ENCODE results near the gene JPH2.

The JPH2 gene

DNA sequence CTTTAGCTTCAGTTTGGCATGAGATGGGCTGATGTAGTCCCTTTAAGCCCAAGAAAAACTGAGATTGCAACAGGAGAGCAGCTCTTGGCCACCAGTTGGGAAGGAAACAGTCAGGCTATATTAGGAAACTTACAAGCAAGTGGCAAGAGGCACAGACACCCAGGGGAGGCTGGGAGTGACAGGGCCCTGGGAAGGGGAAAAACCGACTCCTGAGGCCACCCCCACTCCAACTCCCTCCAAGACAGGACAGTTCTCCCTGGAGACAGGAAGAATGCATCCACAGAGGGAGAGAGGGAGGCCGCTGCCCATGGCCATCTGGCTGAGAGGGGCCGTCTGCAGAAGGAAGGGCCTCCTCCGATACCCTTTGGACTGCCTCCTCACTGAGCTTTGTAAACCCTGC, 20.5 kb downstream of the JPH2 start:
- peak overlapping the region in 7 of 10 experiments; percentile 33 to 55 (median 50); a peak in 13 of 20 replicates for H3K4me3 ChIP-seq
- H3K4me2 ChIP-seq, result peak overlapping the region; percentile 57 to 96 (median 87)
- H4K20me1 ChIP-seq, result no peaks in the 10 kb centered on the region
- peak in 7 of 11 experiments; percentile 26 to 96 (median 83); a peak in 12 of 22 replicates for TF ChIP-seq Cebpa-rat (IDR thresholded peaks at IDR 0.05)
- H3K4me1 ChIP-seq, result peaks cover 50 to 82% (median 79%) of the 10 kb centered on the region in 10 experiments
- no peaks in the 10 kb centered on the region for H3K27me3 ChIP-seq
- H3K36me3 ChIP-seq, result no peaks in the 10 kb centered on the region; a peak in 1 of 22 replicates
- H3K9me3 ChIP-seq (replicated peaks in 1 of 11), result peaks cover 0 to 15% (median 6%) of the 10 kb centered on the region in 11 experiments; a peak in 5 of 22 replicates
- peak overlapping the region in 9 of 11 experiments; percentile 26 to 83 (median 76); a peak in 18 of 22 replicates for H3K9ac ChIP-seq
- H3K27ac ChIP-seq, result peak overlapping the region in 10 of 11 experiments; percentile 14 to 92 (median 88); a peak in 19 of 22 replicates

DNA sequence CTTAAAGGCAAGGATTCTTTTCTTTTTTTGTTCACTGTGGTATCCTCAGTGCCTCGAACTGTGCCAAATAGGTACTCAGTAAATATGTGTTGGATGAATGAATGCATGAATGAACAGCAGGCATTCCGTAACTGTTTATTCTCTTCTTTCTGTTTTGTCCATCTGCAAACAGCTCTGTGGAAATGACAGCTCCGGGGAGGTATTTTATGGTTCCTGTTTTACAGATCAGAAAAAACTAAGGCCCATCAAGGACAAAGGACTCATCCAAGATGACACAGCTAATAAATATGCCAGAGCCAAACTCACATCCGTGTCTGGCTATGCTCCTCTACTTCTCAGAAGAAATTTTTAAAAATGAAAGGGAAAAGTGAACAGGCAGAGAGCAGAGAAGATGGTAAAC, 21.0 kb downstream of the JPH2 start:
- no peaks in the 10 kb centered on the region for H4K20me1 ChIP-seq
- H3K4me1 ChIP-seq, result peaks cover 45 to 78% (median 74%) of the 10 kb centered on the region in 10 experiments
- H3K36me3 ChIP-seq, result no peaks in the 10 kb centered on the region; a peak in 1 of 22 replicates
- no peak for TF ChIP-seq Cebpa-rat (IDR thresholded peaks at IDR 0.05)
- peak overlapping the region in 10 of 11 experiments; percentile 14 to 92 (median 88); a peak in 19 of 22 replicates for H3K27ac ChIP-seq
- H3K9ac ChIP-seq, result peak overlapping the region in 9 of 11 experiments; percentile 26 to 83 (median 76); a peak in 18 of 22 replicates
- H3K4me2 ChIP-seq, result peak overlapping the region; percentile 57 to 96 (median 87)
- H3K27me3 ChIP-seq, result no peaks in the 10 kb centered on the region
- peaks cover 0 to 15% (median 6%) of the 10 kb centered on the region in 11 experiments; a peak in 5 of 22 replicates for H3K9me3 ChIP-seq (replicated peaks in 1 of 11)
- H3K4me3 ChIP-seq, result peak overlapping the region in 7 of 10 experiments; percentile 33 to 55 (median 50); a peak in 14 of 20 replicates

DNA sequence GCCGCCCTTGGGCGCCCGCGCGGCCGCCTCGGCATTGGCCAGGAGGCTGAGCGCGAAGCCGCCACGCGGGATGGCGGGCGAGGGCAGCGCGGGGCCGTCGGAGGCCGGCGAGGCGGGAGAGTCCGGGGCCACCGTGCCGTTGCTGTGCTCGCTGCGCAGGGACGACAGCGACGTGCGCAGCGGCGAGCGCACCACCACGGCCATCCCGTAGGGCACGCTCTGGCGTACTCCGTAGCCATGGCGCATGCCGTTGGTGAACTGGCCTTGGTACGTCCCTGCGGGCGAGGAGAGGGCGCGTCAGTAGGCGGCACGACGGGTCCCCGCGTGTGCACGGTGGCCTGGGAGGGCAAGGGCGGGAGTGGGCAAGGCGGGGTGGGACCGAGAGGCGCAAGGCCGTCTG, 26.9 kb downstream of the JPH2 start:
- H3K27ac ChIP-seq, result no peak overlapping the region
- H3K36me3 ChIP-seq, result peaks cover 0 to 46% (median 4%) of the 10 kb centered on the region in 11 experiments; a peak in 10 of 22 replicates
- H3K9ac ChIP-seq, result no peak overlapping the region
- TF ChIP-seq Cebpa-rat (IDR thresholded peaks at IDR 0.05), result no peak
- peaks cover 0 to 38% (median 21%) of the 10 kb centered on the region in 11 experiments; a peak in 20 of 22 replicates for H3K9me3 ChIP-seq (replicated peaks in 1 of 11)
- no peaks in the 10 kb centered on the region for H4K20me1 ChIP-seq
- H3K27me3 ChIP-seq, result no peaks in the 10 kb centered on the region
- H3K4me3 ChIP-seq, result no peak overlapping the region
- peaks cover 7 to 19% (median 17%) of the 10 kb centered on the region in 10 experiments; a peak in 19 of 20 replicates for H3K4me1 ChIP-seq
- no peak overlapping the region for H3K4me2 ChIP-seq

DNA sequence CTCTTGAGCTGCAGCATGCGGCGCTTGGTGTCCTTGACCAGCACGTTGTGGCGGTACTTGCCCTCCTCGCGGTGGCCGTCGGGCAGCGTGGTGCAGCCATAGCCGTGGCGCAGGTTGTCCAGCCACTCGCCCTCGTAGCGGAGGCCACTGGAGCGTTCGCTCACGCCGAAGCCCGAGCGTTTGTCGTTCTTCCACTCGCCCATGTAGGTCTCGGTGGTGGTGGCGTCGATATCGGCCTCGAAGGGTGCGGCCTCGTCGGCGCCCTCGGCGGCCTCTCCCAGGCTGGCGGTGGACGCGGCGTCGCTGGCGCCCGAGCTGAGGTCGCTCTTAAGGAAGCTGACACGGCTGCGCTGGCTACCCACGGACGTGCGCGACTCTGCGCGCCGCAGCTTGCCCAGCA, 27.3 kb downstream of the JPH2 start:
- Histone ChIP-seq H3K4me2 (no peak overlapping the region), H3K9me3 (replicated peaks in 1 of 11) (peaks cover 0 to 38% (median 21%) of the 10 kb centered on the region in 11 experiments; a peak in 20 of 22 replicates), H3K27me3 (no peaks in the 10 kb centered on the region), H4K20me1 (0 out of 22 replicates have a peak, but pooled peaks cover 0 to 3% (median 0%) of the 10 kb centered on the region in 11 experiments), H3K4me3 (no peak overlapping the region), H3K9ac (no peak overlapping the region), H3K27ac (no peak overlapping the region), H3K36me3 (peaks cover 0 to 50% (median 4%) of the 10 kb centered on the region in 11 experiments; a peak in 10 of 22 replicates), H3K4me1 (peaks cover 4 to 15% (median 12%) of the 10 kb centered on the region in 10 experiments; a peak in 19 of 20 replicates)
- TF ChIP-seq Cebpa-rat (IDR thresholded peaks at IDR 0.05), result no peak

DNA sequence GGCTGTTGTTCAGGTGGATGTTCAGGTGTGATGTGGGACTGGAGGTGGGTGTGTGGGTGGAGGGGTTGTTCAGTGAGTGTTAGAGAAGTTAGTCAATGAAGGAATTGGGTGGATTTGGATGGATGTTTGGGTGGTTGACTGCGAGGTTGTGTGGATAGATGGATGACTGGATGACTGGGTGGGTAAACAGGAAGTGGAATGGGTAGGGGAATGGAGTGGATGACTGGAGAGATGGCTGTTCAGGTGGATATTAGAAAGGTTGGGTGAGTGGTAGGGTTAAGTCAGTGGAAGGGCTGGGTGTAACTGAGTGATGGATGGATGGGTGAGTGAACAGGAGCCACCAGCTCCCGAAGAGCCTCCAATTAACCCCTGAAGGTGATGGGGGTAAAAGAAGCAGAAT, 27.9 kb downstream of the JPH2 start:
- Histone ChIP-seq H3K9ac (no peak overlapping the region), H3K4me2 (no peak overlapping the region), H3K4me1 (peaks cover 0 to 9% (median 6%) of the 10 kb centered on the region in 10 experiments; a peak in 16 of 20 replicates), H3K27ac (no peak overlapping the region), H3K9me3 (replicated peaks in 1 of 11) (peaks cover 0 to 38% (median 21%) of the 10 kb centered on the region in 11 experiments; a peak in 20 of 22 replicates), H3K4me3 (no peak overlapping the region), H4K20me1 (peaks cover 0 to 7% (median 0%) of the 10 kb centered on the region in 11 experiments; a peak in 1 of 22 replicates), H3K27me3 (no peaks in the 10 kb centered on the region), H3K36me3 (peaks cover 0 to 54% (median 4%) of the 10 kb centered on the region in 11 experiments; a peak in 10 of 22 replicates)
- no peak for TF ChIP-seq Cebpa-rat (IDR thresholded peaks at IDR 0.05)

DNA sequence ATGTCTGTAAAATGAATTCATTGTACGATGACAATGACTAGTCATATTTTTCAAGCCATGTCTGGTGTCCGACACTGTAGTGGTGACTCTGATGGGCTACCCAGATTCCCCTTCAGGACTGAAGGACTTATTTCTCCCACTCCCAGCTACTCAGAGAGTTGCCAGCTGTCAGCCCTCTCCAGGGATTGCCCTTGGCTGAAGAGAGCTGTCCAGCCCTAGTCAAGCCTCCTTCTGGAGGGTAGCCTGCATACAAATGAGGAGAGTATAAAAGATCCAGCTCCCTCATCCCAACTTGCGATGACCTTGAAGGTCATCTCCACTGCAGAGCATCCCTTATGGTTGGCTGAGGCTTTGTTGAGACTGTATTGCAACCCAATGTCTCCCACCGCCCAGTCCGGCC, 29.9 kb downstream of the JPH2 start:
- H4K20me1 ChIP-seq, result peaks cover 0 to 7% (median 0%) of the 10 kb centered on the region in 11 experiments; a peak in 1 of 22 replicates
- no peak overlapping the region for H3K9ac ChIP-seq
- TF ChIP-seq Cebpa-rat (IDR thresholded peaks at IDR 0.05), result no peak
- H3K27me3 ChIP-seq, result no peaks in the 10 kb centered on the region
- peaks cover 0 to 69% (median 5%) of the 10 kb centered on the region in 11 experiments; a peak in 10 of 22 replicates for H3K36me3 ChIP-seq
- H3K4me3 ChIP-seq, result no peak overlapping the region
- no peak overlapping the region for H3K27ac ChIP-seq
- peaks cover 0 to 27% (median 15%) of the 10 kb centered on the region in 11 experiments; a peak in 20 of 22 replicates for H3K9me3 ChIP-seq (replicated peaks in 1 of 11)
- no peak overlapping the region for H3K4me2 ChIP-seq
- peaks cover 0 to 9% (median 3%) of the 10 kb centered on the region in 10 experiments; a peak in 6 of 20 replicates for H3K4me1 ChIP-seq

DNA sequence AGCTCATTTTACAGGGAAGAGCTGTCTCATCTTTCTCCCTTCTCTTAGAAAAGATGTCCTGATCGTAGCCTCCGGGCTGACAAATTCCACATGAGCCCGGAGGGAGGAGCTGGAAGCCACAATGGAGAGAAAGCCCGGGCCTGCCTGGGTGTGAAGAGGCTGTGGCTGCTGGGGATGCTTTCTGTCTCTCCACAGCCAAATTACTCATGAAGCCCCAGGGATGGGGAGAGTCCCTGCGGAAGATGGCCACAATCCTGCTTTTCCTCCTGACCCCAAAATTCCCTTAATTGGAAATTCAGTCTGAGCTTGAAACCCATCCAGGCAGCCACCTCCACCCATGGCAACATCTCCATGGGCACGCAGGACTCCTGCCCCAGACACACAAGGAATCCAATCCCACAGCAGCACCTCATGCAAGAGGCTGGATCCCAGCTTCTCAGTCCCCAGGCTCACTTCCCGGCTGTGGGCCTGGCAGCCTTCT, 32.4 kb downstream of the JPH2 start:
- Histone ChIP-seq H3K9me3 (replicated peaks in 1 of 11) (peaks cover 0 to 9% (median 5%) of the 10 kb centered on the region in 11 experiments; a peak in 19 of 22 replicates), H4K20me1 (peaks cover 0 to 7% (median 0%) of the 10 kb centered on the region in 11 experiments; a peak in 1 of 22 replicates), H3K36me3 (peaks cover 0 to 76% (median 4%) of the 10 kb centered on the region in 11 experiments; a peak in 10 of 22 replicates), H3K27ac (no peak overlapping the region), H3K27me3 (no peaks in the 10 kb centered on the region), H3K4me1 (peaks cover 0 to 9% (median 3%) of the 10 kb centered on the region in 10 experiments; a peak in 6 of 20 replicates), H3K9ac (no peak overlapping the region), H3K4me3 (no peak overlapping the region), H3K4me2 (no peak overlapping the region)
- no peak for TF ChIP-seq Cebpa-rat (IDR thresholded peaks at IDR 0.05)

DNA sequence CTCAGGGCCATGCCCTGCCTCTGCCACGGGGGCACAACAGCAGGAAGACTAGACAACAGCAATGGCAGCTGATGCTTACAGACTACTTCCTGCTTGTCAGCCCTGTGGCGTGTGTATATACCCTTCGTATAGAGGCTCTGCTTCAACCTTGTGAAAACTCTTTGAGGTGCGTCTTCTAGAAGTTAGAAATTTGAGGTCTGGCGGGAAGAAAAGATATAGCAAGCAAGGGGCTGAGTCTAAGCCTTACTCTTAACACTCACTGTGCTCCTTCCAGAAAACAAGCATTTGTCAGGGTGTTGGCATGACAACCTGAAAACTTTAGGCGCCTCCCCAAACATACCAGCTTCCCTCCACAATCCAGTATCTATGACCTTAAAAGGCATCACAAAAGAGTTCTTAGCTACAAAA, 33.3 kb downstream of the JPH2 start:
- H3K36me3 ChIP-seq, result peaks cover 0 to 71% (median under 1%) of the 10 kb centered on the region in 11 experiments; a peak in 6 of 22 replicates
- peak overlapping the region in 4 of 11 experiments; percentile 3 to 10 (median 4); a peak in 3 of 22 replicates for H3K4me2 ChIP-seq
- no peak for TF ChIP-seq Cebpa-rat (IDR thresholded peaks at IDR 0.05)
- peak overlapping the region in 2 of 11 experiments; percentile 10 to 20; a peak in 1 of 22 replicates for H3K27ac ChIP-seq
- peaks cover 0 to 7% (median 0%) of the 10 kb centered on the region in 11 experiments; a peak in 1 of 22 replicates for H4K20me1 ChIP-seq
- no peaks in the 10 kb centered on the region for H3K27me3 ChIP-seq
- no peak overlapping the region for H3K9ac ChIP-seq
- H3K4me3 ChIP-seq, result no peak overlapping the region
- H3K9me3 ChIP-seq (replicated peaks in 1 of 11), result 0 out of 22 replicates have a peak, but pooled peaks cover 0 to 5% (median 0%) of the 10 kb centered on the region in 11 experiments
- H3K4me1 ChIP-seq, result peaks cover 0 to 9% (median 3%) of the 10 kb centered on the region in 10 experiments; a peak in 6 of 20 replicates

All from BLaER1 treated with 17β-estradiol and CSF1 and Interleukin-3, amounts not matched to agents 10 nM and 100 nM (cell line).